Body of pancreas (tissue), 4 donors: ENCODE results near the gene ZNF175. TPM values are rescaled to one million over a fixed set of nuclear protein-coding genes. Genes with fewer than 3 reads are reported as not detected.

Experiments used
- ATAC-seq: fragments of 150-250 bp; one replicate; pipeline ENCODE4 v1.9.1; 2016
- DNase-seq, 4 donors: peaks; one replicate each; pipeline ENCODE4 v3.0.0-alpha.2; 2019
- H3K27ac ChIP-seq, 4 donors: fragments of 200-600 bp; sonication (generic); 1 replicate in 3 of 4; 2 replicates in 1 of 4; pipeline versions ENCODE4 v1.5.1 to v1.6.1; 2016 to 2019; ENCODE audit warnings: mild to moderate bottlenecking in 1 of 4, mixed read lengths in 1 of 4, moderate library complexity in 1 of 4
- H3K27me3 ChIP-seq, 2 donors: fragments of 200-600 bp; sonication (generic); one replicate each; pipeline ENCODE4 v1.6.0; 2016; ENCODE audit warnings: mild to moderate bottlenecking in 1 of 2
- H3K36me3 ChIP-seq, 2 donors: fragments of 200-600 bp; sonication (generic); replicated peaks in 1 of 2; 2 replicates each; pipeline ENCODE4 v1.5.1; 2016; ENCODE audit warnings: low read depth in 2 of 2; ENCODE audit not compliant: insufficient read depth in 1 of 2
- H3K4me1 ChIP-seq: fragments of 200-600 bp; sonication (generic); one replicate; pipeline ENCODE4 v1.6.0; 2016
- H3K4me3 ChIP-seq, 2 donors: fragments of 200-600 bp; sonication (generic); 1 replicate in 1 of 2; 2 replicates in 1 of 2; pipeline ENCODE4 v1.5.1; 2016 to 2019
- H3K9me3 ChIP-seq, 3 donors: fragments of 200-600 bp; sonication (generic); 1 replicate in 2 of 3; 2 replicates in 1 of 3; pipeline ENCODE4 v1.5.1; 2016
- CTCF ChIP-seq, 7 experiments: fragments of 450-650 bp in 4 of 7; fragments of 200-600 bp in 3 of 7; sonication (generic) in 3 of 7; IDR thresholded peaks; one replicate each; pipeline ENCODE4 v1.5.1; 2016 to 2019; ENCODE audit warnings: antibody characterized with exemption in 7 of 7
- POLR2A ChIP-seq, 3 donors: fragments of 450-650 bp; IDR thresholded peaks; one replicate each; pipeline ENCODE4 v1.6.1; 2016; ENCODE audit warnings: antibody characterized with exemption in 3 of 3, mild to moderate bottlenecking in 2 of 3
- WGBS, 2 donors: methylation state at CpG; one replicate each; pipeline ENCODE4 v1.1.5; 2017; 5-methylcytosine and 5-hydroxymethylcytosine counted together
- intact Hi-C: fragments of 100-400 bp; cut with DNase I; formaldehyde crosslinking; loops from one replicate; pipeline ENCODE4 v1.15.1; 2023
- total RNA-seq, 2 donors: library from RNA; depleted of rRNA; stranded (reverse); fragments of >200 nt; gene quantifications; one replicate each; pipeline ENCODE4 v1.1.0, GENCODE V29; 2016

The ZNF175 gene
- total RNA-seq, 2 donors from 2014 or later, result 4.3 to 5.2 TPM

DNA sequence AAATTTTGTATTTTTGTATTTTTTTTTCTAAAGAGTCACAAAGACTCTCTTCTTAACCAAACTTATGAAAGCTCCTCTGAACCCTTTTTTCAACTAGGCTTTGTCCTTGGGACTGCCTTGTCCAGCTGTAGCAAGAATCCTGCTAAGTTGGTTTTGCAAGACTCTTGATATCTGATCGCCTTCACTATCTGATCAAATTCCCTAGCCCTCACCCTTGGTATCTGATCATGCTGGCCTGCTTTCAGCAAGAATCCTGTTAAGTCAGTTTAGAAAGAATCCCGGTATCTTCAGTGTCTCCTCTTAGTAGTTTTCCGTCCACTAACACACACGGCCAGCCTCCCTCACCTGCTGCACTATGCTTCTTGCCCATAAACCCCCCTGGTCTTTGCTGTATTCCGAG, 61.0 kb downstream of the ZNF175 start:
- WGBS, 2 donors, result 50 to 51% methylated on average over 5 of the region's 5 CpGs
- no peaks in the 10 kb centered on the region for H3K27me3 ChIP-seq
- intact Hi-C loops, result no loop called here
- no peak for ATAC-seq
- no peak overlapping the region for H3K27ac ChIP-seq
- H3K36me3 ChIP-seq, result no peaks in the 10 kb centered on the region
- H3K4me3 ChIP-seq, result no peak overlapping the region
- DNase-seq, result no peak
- TF ChIP-seq CTCF (IDR thresholded peaks at IDR 0.05) (no peak), POLR2A (IDR thresholded peaks at IDR 0.05) (no peak)
- peaks cover 0 to 12% (median 0%) of the 10 kb centered on the region in 3 donors for H3K9me3 ChIP-seq
- H3K4me1 ChIP-seq, result no peaks in the 10 kb centered on the region

- Histone ChIP-seq H3K27ac (no peak overlapping the region), H3K4me1 (no peaks in the 10 kb centered on the region), H3K36me3 (no peaks in the 10 kb centered on the region), H3K4me3 (no peak overlapping the region), H3K27me3 (peaks cover 0 to 10% of the 10 kb centered on the region in 2 donors), H3K9me3 (peaks cover 0 to 12% (median 0%) of the 10 kb centered on the region in 3 donors)
- TF ChIP-seq POLR2A (IDR thresholded peaks at IDR 0.05) (no peak), CTCF (IDR thresholded peaks at IDR 0.05) (peak in 2 of 7 experiments; percentile 15 to 23)
- DNase-seq (no peak), ATAC-seq (no peak)
- intact Hi-C loops, result no loop called here
- WGBS, 2 donors, result 13 to 20% methylated on average over 5 of the region's 5 CpGs
Measured at GRCh38 chr19:51637362-51637978, 66.4 kb downstream of the ZNF175 start.

DNA sequence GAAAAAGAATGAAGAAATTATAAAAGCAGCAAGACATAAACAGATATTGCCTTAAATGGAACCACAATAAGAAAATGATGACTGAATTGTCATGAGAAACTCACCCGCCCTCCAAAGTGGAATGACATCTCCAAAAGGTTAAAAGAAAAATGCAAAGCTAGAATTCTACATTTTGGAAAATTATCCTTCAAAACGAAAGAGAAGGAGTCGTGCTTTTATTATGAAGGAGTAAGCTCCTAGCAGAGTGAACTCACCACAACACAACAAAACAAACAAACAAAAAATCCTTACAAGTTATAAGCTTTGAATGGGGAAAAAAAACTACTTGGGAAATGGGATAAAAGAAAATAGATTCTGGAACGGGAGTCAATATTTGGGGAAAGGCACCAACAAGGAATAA, 68.8 kb downstream of the ZNF175 start:
- H3K27ac ChIP-seq, result no peak overlapping the region
- no peak for TF ChIP-seq CTCF (IDR thresholded peaks at IDR 0.05)
- TF ChIP-seq POLR2A (IDR thresholded peaks at IDR 0.05), result no peak
- H3K9me3 ChIP-seq, result peaks cover 0 to 12% (median 0%) of the 10 kb centered on the region in 3 donors
- DNase-seq, result no peak
- no peak overlapping the region for H3K4me3 ChIP-seq
- intact Hi-C loops, result no loop called here
- H3K27me3 ChIP-seq, result peaks cover 0 to 10% of the 10 kb centered on the region in 2 donors
- H3K36me3 ChIP-seq, result no peaks in the 10 kb centered on the region
- H3K4me1 ChIP-seq, result no peaks in the 10 kb centered on the region
- no peak for ATAC-seq
- 38 to 40% methylated on average over 4 of the region's 4 CpGs for WGBS, 2 donors

DNA sequence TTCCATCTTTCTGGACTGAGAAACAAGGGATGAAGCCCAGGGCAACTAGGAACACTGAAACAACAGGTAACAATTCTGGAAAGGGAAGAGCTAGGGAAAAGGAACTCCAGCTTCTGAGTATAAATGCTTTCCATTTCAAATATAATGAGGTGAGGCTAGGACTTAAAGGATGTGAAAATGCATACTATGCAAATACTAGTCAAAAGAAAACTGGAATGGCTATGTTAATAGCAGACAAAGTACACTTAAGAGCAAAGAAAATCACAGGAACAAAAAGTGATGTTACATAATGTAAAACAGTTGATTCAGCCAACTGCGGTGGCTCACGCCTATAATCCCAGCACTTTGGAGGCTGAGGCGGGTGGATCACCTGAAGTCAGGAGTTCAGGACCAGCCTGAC, 69.3 kb downstream of the ZNF175 start:
- no peak for TF ChIP-seq CTCF (IDR thresholded peaks at IDR 0.05)
- no peak for TF ChIP-seq POLR2A (IDR thresholded peaks at IDR 0.05)
- intact Hi-C loops, result no loop called here
- Histone ChIP-seq H3K27me3 (peaks cover 0 to 10% of the 10 kb centered on the region in 2 donors), H3K4me3 (no peak overlapping the region), H3K4me1 (no peaks in the 10 kb centered on the region), H3K36me3 (no peaks in the 10 kb centered on the region), H3K9me3 (peaks cover 0 to 12% (median 0%) of the 10 kb centered on the region in 3 donors), H3K27ac (no peak overlapping the region)
- no peak for DNase-seq
- ATAC-seq, result no peak
- WGBS, 2 donors, result 71 to 85% methylated on average over 3 of the region's 3 CpGs

- Histone ChIP-seq H3K27me3 (peaks cover 0 to 10% of the 10 kb centered on the region in 2 donors), H3K27ac (no peak overlapping the region), H3K36me3 (no peaks in the 10 kb centered on the region), H3K4me3 (no peak overlapping the region), H3K4me1 (no peaks in the 10 kb centered on the region), H3K9me3 (peaks cover 0 to 4% (median 0%) of the 10 kb centered on the region in 3 donors)
- DNase-seq (no peak), ATAC-seq (no peak)
- intact Hi-C loops, result no loop called here
- TF ChIP-seq CTCF (IDR thresholded peaks at IDR 0.05), result no peak
- no peak for TF ChIP-seq POLR2A (IDR thresholded peaks at IDR 0.05)
Measured at GRCh38 chr19:51641648-51642047, 70.6 kb downstream of the ZNF175 start.
